ENCODE measurements around the gene SLC35D2. TPM values are rescaled to one million over a fixed set of nuclear protein-coding genes. Genes with fewer than 3 reads are reported as not detected.

Gene SLC35D2
- total RNA-seq, 2 experiments from 2014 or later, result 8.1 to 8.5 TPM

DNA sequence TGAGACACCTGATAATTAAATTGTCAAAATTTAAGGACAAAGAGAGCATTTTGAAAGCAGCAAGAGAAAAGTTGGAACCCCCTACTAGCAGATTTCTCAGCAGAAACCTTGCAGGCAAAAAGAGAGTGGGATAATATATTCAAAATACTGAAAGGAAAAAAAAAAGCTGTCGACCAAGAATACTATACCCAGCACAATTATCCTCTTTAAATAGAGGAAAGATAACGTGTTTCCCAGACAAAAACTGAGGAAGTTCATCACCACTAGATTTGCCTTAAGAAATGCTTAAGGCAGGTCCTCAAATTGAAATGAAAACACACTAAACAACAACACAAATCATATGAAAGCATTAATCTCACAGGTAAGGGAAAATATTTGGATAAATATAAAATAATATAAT, 108.6 kb downstream of the SLC35D2 start:
- ChIA-PET CTCF (interaction anchor here (1.2 kb wide), 1 partner anchor 43 kb away, joined by 3 read pairs; no protein-coding TSS in a partner anchor), POLR2A (no interaction called here)
- no peak overlapping the region for H3K27ac Mint-ChIP-seq

More for the DNA sequence above, 108.6 kb downstream of the SLC35D2 start:
- no peaks in the 10 kb centered on the region for H3K27me3 Mint-ChIP-seq
- peaks cover 29% of the 10 kb centered on the region for H3K9me3 Mint-ChIP-seq
- peaks cover 13% of the 10 kb centered on the region for H3K36me3 Mint-ChIP-seq
- H3K4me1 Mint-ChIP-seq (ENCODE audit: low read depth), result no peaks in the 10 kb centered on the region
- intact Hi-C loops (cut with micrococcal nuclease), result no loop called here
- H3K4me3 Mint-ChIP-seq, result no peak overlapping the region
- no peak for DNase-seq

Other genes starting within 250 kb of the SLC35D2 start
- not detected for gene HSD17B3, start 81.5 kb downstream of the SLC35D2 start, total RNA-seq
- gene ZNF367, start 34.7 kb upstream of the SLC35D2 start, total RNA-seq, result 10 to 100 TPM; 29.0 to 30.1 TPM
- gene HABP4, start 66.5 kb upstream of the SLC35D2 start, total RNA-seq, result 10 to 100 TPM; 17.4 to 19.0 TPM
- gene CDC14B, start 236.1 kb upstream of the SLC35D2 start, total RNA-seq, result 1 to 10 TPM; 2.3 to 2.8 TPM